Erythroblast (primary cell): ENCODE results near the gene CDH13.

Experiments used
- GATA1 ChIP-seq: IDR thresholded peaks from 2 replicates; pipeline ENCODE4 v1.6.1; 2011; ENCODE audit warnings: low read depth, mild to moderate bottlenecking, control low read depth, low read length, moderate library complexity
- POLR2A ChIP-seq: IDR thresholded peaks from 2 replicates; pipeline ENCODE4 v1.6.1; 2011; ENCODE audit warnings: mild to moderate bottlenecking, low read length

- TF ChIP-seq POLR2A (no peak), GATA1 (no peak)
Observed at GRCh38 chr16:83592778-83593177, 966.0 kb downstream of the CDH13 start.
